HG03558 (cell line): ENCODE measurements around the gene ARMH1.
"Not testable (repeated sequence)": the region's sequence is repeated elsewhere in the genome, so short reads cannot be mapped to it uniquely, and the experiment has no call there.

Source experiments
- ATAC-seq: cut with Tn5 transposase; IDR thresholded peaks from one replicate; pipeline ENCODE4 v1.9.1; 2021; ENCODE audit warnings: moderate number of reproducible peaks; ENCODE audit not compliant: unreplicated experiment; ENCODE audit errors: extremely low read depth

Gene ARMH1

DNA sequence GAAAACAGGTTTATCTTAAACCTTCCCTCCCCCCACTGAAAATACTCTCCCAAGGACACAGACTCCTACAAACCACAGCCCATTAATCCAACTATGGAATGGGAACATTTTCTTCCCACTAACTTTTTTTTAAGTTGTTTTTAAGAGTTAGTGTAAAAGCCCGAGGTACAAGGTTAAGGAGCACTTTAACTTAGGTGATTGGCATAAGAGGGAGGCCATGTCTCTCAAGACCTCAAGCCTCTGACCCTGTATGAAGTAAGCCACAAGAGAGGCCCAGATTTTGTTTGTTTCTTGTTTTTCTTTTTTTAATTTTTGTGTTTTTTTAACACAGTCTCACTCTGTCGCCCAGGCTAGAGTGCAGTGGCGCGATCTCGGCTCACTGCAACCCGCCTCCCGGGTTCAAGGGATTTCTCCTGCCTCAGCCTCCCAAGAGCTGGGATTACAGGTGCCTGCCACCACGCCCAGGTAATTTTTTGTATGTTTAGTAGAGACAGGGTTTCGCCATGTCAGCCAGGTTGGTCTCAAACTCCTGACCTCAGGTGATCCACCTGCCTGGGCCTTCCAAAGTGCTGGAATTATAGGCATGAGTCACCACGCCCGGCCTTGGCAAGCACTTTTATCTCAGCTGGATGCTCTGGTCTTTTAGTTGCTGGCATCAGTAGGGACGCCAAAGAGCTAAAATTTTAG lies 14.4 kb downstream of the ARMH1 start:
- no peak for ATAC-seq

DNA sequence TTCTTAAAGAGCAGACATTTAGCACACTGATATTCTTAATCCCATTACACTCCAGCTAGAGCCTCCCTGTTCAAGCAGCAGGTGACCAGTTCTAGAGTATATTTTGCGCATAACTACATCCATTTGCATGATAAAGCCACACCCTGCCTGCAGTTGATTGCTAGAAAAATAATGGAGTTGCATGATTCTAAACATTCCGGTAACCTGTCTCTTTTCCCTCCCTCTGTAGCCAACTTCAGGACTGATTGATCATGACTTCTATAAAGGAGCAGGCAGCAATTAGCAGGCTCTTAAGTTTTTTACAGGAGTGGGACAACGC lies 14.9 kb downstream of the ARMH1 start:
- ATAC-seq, result no peak

DNA sequence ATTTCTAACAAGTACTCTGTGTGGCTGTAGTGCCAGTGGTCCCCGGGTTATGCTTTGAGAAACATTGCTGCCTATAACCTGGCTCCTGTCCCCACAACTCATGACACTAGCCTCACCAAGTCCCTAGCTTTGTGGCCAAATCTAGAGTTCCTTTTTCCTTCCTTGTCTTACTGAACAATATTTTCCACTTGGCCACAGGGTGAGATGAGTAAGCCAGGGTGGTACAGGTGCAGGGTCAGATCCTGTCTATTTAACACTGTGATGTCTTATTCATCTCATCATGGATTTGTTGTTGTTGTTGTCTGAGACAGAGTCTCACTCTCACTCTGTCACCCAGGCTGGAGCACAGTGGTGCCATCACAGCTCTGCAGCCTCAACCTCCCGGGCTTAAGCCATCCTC lies 18.6 kb downstream of the ARMH1 start:
- ATAC-seq, result no peak

DNA sequence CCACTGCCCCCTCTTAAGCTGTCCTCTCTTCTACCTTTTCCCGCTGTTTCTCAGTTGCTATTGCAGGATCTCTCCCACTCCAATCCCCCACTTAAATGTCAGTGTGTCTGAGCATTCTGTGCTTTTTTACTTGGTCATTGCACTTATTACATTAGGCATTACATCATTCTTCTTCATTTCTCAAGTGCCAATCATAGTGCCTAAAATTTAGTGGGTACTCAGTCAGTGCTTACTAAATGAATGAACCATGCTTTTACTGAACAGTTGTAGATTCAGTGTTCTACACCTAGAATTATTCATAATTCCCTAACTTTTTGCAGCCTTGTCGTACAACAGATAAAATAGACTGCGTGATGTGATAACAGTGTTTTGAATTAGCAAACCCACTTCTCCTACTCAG lies 19.4 kb downstream of the ARMH1 start:
- ATAC-seq, result no peak

DNA sequence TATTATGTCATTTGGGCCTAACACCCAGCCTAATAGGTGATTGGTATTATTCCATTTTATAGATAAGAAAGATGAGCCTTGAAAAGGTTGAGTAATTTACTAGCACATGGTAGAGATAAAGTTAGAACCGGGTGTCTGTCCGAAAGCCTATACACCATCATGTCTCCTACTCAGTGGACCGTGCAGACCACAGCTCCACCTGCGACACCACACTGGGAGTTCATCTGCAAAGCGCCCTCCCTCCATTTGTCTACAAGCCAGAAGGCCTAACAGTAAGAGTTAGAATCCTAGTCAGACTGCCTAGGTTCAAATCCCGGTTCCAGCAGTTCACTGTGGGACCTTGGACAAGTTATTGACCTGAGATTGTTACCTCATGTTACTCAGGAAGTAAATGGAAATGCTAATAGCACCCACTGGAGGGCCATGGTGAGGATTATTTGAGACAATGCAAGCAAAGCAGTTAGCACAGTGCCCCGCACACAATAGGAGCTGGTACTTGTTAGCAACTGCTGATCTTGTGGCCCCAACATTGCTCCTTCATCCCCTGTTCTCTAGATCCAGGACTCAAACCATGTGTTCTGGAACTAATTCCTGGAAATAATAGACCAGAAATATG lies 20.5 kb downstream of the ARMH1 start:
- ATAC-seq, result no peak

DNA sequence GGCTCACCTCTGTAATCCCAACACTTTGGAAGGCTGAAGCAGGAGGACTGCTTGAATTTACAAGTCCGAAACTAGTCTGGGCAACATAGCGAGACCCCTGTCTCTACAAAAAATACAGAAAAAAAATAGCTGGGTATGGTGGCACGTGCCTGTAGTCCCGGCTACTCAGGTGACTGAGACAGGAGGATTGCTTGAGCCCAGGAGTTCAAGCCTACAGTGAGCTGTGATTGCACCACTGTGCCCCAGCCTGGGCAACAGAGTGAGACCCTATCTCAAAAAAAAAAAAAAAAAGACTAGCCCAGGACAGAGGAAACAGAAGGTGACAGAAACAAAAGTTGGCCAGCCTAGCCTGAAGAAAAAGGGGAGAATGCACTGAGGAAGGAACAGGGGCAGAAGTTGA lies 21.2 kb downstream of the ARMH1 start:
- no peak for ATAC-seq

DNA sequence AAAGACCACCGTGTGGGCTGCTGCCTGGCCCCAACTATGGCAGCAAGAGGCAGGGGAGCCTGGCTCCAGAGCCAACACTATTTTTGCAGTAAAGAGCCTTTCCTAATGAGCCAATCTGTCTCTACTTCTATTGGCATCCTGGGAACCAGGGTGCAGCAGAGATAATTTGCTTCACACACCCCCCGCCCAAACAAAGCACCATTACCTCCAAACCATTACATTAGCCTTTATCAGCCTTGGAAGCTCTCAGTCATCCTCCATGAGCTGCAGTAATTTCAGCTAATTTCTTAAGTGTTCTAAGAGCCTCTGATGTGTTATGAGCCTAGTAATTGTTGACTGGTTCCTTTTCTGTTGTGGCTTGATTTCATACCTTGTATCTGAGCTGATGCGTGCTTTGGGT lies 21.6 kb downstream of the ARMH1 start:
- no peak for ATAC-seq

DNA sequence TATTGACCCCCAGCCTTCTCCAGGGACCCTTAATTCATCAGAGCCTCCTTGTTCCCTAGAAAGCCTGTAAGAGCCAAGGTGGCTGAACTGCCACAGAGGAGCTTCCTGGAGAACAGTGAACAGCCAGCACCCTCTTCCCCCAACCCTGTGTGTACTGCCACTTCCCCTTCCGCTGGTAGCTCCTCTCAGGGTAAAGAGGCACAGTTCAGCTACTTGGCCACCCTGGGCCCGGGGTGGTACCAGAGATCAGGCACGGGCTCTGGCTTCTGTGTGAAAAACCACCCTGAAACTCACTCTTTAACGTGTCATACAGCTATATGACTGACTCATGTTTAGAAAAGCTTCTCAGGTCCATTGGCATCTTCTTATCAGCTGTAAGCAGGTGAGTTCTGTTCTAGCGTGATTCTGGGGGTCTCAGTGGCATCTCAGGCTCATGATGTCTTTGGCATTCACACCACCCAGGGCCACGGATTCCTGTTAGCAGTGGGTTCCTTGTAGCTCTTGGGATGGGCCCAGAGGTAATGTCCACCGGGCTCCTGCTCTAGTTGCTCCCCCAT lies 22.4 kb downstream of the ARMH1 start:
- ATAC-seq, result no peak

DNA sequence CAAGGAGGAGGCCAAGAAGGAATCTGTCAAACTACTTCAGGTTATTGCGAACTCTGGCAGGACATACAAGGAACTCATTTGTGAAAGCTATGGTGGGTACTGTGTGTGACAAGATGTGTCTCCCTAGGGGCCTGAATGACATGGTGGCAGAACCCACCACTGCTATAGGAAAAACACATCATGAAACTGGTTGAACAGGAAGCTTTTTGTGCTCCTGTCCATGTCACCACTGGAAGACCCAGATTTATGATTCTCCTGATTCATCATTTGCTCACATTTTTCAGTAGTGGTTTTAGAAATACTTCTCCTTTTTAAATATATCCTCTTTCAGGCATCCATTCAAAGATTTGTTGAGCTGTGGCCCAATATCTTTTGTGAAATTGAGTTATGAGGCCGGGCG lies 23.6 kb downstream of the ARMH1 start:
- ATAC-seq, result no peak

DNA sequence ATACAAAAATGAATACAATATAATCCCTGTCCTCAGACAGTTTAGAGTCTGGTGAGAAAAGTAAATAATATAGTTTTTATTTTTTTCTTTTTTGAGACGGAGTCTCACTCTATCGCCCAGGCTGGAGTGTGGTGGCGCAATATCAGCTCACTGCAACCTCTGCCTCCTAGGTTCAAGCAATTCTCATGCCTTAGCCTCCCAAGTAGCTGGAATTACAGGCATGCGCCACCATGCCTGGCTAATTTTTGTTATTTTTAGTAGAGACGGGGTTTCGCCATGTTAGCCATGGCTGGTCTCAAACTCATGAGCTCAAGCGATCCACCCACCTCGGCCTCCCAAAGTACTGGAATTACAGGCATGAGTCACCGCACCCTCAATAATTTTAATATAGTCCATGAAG lies 24.9 kb downstream of the ARMH1 start:
- ATAC-seq, result not testable (repeated sequence)

DNA sequence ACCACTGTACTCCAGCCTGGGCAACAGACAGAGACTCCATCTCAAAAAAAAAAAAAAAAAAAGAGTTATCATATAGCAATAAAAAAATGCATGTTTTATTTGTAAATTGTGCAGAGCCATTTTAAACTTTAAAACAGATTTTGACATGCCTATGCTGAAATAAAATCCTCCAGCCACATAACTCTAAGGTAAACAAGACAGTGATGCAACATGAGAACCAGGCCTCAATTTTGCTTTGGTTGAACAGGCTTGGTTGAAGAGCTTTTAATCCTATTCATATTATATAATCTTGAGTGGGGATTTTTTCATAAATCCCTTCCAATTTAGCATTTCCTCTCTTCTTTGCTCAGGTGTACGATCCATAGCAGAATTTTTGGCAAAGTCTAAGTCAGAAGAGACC lies 26.1 kb downstream of the ARMH1 start:
- no peak for ATAC-seq

DNA sequence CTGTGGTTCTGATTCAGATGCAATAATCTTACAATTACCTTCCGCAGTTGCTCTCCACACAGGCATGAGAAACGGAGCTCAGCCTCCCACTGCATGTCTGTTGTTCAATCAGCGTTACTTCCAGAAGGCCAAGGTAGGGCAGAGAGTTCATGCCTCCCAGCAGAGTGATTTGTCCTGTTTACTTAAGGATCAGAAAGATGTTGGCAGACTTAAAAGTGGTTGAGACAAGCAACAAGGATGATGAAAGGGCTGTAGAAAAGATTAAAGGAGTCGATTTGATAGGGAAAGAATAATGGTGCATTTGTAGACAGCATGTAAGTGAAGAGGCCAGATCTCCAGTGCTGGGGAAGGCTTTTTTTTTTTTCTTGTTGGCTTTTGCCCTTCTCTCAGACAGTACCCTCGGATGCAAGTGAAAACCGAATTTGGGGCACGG lies 26.6 kb downstream of the ARMH1 start:
- ATAC-seq, result no peak

DNA sequence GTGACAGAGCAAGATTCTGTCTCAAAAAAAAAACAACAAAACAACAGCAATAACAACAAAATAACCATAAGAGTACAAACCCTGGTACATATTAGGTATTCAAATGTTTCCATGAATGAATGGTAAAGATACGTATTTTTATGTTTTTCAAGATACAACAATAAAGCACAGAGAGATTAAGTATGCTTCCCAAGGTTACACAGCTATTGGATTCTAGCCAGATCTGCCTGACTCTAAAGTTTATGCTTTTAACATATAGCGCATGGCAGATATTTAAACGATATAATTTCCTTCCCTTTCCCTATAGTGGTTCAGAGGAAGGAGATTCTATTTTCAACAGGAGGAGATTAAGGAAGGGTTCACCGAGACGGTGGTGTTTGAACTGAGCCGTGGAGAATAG lies 31.0 kb downstream of the ARMH1 start:
- ATAC-seq, result no peak

DNA sequence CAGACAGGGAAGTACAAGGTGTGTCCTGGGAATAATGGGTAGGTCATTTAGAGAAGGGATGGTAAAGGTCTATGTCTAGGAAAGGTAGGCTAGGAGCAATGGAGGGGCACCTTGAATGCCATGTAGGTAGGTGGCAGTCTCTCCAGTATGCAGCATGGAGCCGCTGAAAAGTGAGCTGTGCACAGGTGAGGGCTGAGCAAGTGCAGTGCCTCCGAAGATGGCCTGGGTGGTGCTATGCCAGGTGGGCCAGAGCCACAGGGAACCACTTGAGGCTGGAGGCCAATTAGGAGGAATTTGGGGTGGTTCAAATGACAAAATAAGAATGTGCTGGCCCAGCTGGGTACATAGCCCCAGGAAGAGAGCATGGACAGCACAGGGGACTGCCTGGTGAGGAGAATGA lies 31.4 kb downstream of the ARMH1 start:
- ATAC-seq, result no peak

DNA sequence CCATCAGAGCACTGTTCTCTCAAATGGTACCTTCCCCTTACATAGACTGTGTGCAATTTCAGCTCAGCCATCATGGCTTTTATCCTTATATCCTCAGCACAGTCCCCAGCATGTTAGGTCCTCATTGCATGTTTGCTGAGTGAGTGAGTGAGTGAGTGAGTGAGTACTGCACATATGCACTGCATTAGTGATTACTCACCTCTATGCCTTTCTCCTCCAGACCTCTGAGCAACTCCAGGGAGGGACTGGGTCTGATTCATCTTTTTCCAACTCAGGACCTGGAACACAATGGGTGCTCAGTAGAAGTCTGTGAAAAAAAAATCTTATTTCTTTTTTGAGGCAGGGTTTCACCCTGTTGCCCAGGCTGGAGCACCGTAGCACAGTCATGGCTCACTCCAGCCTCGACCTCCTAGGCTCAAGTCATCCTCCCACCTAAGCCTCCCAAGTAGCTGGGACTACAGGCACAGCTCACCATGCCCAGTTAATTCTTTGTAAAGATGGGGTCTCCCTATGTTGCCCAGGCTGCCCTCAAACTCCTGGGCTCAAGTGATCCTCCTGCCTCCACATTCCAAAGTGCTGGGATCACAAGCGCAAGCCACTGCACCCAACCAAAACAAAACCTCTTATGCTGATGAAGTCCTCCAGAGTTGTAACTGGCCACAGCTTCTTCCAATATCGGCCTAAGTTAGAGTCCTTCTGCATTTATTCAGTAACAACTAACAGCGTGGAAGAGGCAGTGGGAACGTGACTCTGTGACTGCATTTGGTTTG lies 32.8 kb downstream of the ARMH1 start:
- no peak for ATAC-seq

DNA sequence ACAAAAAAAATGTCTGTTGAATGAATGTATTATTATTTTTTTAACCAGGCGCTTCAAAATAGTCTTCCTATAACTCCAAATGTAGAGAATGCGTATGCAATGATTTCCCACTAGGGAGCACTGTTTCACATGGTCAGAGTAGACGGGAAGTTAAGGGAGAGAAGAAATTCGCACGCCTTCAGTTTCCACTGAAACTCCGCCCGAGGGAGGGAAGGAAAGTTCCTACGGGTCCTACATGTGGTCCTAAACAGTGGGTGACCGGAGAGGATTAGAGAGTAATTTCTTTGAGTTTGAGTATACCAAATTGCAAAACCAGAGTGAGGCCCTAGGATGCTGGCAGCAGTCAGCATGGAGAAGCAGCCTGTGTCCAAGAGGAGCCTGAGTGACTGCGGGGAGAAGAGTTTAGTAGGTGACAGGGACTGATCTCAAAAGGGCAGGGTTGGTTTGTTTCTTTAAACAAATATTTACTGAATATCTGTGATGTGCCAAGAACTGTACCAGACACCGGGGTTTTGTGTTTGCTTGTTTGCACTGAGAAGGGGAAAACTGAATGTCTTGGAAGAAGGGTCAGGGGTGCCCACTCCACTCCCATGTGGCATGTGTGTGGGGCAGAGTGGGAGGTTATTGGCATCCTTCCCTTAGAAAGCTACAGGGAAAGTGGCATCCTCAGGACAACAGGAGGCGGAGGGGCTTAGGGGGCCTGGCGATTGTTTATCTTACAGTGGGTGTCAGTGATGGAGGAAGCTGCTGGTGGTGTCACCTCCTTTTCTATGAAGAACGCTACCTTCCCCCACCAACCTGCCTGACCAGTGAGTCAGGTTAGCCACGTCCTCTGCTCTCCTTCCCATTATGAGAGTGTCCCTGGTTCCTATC lies 33.7 kb downstream of the ARMH1 start:
- no peak for ATAC-seq

DNA sequence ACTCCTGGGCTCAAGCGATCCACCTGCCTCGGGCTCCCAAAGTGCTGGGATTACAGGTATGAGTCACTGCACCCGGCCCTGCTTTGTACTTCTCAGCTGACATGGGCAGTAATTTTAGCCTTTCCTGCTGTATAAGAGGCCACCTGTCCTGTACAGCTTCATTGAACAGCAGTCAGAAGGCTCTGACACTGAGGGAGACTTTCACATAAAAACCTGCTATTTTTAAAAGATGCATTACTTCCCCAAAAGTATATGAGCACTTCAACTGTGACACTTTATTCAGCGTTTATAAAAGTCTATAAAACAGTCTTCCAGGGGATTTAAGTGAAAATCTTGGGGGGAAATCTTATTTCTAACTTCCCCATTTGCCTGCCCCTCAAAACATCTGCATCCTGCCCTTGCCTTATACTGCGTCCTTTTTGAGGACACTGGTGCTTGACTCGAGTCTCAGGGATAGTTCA lies 38.8 kb downstream of the ARMH1 start:
- ATAC-seq, result no peak

DNA sequence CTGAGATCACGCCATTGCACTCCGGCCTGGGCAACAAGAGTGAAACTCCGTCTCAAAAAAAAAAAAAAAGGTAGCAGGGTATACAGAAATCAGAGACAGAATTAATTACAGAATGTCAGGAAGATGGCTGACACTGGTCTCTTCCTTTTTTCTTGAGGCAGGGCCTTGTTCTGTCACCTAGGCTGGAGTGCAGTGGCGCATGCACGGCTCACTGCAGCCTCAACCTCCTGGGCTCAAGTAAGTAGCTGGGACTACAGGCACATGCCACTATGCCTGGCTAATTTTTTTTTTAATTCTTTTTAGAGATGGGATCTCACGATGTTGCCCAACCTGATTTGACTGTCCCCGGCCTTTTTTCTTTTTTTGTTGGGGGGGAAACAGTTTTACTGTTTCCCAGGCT lies 40.0 kb downstream of the ARMH1 start:
- ATAC-seq, result no peak

DNA sequence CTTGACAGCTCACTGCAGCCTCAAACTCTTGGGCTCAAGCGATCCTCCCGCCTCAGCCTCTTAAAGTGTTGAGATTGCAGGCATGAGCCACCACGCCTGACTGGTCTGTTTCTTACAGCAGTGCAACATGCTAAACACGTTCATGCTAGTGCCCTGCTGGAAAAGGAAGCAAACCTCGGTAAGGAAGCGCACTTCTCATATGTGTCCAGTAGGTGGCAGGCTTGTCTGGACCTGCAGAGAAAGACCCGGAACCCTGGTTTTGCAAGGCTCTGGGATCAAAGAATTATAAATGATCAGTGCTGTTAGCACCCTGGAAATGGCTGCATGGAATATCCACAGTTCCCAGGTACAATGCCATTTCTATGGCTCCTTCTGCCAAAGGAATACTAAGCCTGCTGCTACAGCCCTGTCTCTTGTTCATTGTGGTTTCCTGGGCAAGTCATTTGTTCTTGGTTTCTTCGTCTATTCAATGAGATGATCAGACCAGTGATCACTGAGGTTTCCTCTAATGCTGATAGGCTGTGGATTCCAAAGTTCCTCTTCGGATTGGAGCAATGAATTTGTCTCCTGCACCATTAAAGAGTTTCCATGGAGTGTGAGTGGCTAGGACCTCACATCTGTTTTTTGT lies 40.5 kb downstream of the ARMH1 start:
- no peak for ATAC-seq

DNA sequence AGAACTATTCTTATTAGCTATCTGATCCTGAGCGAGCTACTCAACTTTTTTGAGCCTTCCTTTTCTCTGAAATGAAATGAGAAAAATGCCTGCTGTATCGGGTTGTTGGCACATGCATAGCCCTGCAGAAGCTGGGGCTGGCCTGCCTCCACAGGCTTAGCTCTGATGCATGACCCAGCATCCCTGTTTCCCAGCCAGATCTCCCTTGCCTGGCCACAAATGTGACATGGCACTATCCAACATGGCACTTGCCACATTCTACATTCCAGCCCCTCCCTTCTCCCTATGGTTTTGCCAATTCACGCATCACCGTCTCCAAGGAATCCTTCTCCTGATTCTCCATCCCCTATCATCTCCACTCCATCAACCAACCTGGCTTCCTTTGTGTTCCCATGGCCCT lies 42.6 kb downstream of the ARMH1 start:
- ATAC-seq, result no peak
